GM13976 (cell line): ENCODE data around the gene EFCC1.

ENCODE experiments used
- DNase-seq: peaks from one replicate; pipeline ENCODE4 v3.0.0; 2012; ENCODE audit warnings: low spot score
- CTCF ChIP-seq: IDR thresholded peaks from 2 replicates; pipeline ENCODE4 v1.5.1; 2012; ENCODE audit warnings: borderline replicate concordance, mild to moderate bottlenecking; ENCODE audit not compliant: insufficient read depth; ENCODE audit errors: extremely low read depth, missing control alignments, control extremely low read depth
- in situ Hi-C: fragments of 300-500 bp; cut with MboI; formaldehyde crosslinking; loops from one replicate; pipeline ENCODE4 v1.12.0; 2022; ENCODE audit warnings: low sequenced_read_pairs, mixed read lengths, inconsistent platforms; ENCODE audit not compliant: unreplicated experiment

Gene EFCC1

DNA sequence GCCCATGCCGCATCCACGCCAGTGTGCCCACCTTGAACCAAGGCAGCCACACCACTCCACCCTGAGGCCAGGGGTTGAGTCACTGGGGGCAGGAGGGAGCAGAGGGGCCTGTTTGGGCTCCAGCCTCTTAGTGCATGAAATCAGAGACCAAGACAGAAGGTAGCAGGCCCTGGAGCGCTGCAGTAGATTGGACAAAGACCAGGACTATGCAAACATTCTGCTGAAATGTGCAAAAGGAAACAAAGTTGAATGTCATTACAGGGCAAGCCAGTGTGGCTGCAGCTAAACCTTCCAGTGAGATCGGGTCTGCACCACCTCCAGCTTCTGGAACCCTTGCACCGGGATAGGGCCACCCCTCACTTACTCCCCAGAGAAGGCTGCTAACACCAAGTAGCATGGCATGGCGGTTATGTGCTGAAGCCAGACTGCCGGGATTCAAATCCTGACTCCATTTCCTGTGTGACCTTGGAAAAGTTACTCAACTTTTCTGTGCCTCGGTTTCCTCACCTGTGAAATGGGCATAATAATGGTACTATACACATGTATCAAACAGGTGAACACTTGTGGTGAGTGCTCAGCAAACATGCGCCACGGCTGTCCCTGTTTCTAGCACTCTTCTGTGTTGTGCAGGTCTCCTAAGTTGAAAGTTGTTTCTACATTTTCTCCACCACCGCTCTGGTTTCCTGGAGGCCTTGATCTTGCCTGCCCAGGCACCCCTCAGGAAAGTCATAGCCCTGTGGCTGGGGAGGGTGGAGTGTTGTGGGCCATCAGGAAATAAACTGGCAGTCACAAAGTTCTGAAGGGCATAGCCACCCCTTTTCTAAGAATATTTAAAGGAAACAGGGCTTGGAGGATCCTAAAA lies 34.5 kb downstream of the EFCC1 start:
- in situ Hi-C loops, result no loop called here
- DNase-seq, result no peak
- TF ChIP-seq CTCF, result no peak

DNA sequence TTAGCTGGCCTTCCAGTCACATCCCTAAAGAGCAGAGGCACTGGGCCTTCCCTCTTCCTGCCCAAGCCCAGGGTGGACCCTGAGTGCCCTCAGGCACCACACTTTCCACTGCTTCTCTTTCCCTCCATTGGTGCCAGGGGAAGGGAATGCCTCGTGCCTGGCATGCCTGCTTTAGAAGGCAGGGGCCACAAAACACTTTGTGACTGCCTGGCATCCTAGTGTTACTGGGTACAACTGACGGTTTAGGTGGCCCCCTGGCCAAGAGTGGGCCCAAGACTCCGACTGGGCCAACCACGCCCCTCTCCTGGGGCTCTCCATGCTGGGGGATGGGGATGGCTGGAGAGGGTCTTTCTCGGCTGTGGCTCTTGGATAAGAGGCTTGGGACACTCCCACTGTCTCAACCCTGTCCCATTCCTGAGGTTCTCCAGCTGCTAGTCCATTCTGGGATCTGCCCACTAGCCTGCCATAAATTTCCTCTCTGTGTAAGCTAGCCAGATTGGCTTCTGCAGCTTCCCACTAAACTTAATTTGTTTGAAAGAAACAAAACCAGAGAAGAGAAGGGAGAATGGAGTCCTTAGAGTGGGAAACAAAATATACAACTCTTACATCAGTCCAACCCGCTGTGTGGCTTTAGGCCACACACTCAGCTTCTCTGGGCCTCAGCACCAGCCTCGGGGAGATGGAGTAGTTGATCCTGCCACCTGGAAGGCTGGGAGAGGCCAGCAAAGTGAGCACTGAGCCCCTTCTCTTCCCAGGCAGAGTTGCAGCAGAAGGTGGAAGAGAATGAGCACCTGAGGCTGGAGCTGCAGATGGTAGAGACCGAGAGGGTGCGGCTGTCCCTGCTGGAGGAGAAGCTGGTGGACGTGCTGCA lies 35.4 kb downstream of the EFCC1 start:
- TF ChIP-seq CTCF, result no peak
- no peak for DNase-seq
- in situ Hi-C loops, result no loop called here

DNA sequence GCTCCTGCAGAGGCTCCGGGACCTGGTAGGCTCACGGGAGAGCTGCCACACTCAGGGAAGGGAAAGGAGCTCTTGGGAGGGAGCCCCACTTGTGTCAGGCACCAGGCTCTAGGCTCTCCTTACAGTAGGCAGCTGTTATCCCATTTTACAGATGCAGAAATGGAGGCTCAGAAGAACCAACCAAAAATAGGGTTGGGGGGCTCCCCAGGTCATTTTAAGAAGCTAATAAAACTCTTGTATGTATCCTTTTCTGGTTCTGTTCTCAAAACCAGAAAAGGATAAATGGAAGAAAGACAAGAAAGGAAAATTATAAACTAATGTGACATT lies 36.0 kb downstream of the EFCC1 start:
- DNase-seq, result no peak
- no peak for TF ChIP-seq CTCF
- in situ Hi-C loops, result no loop called here

- DNase-seq, result no peak
- no peak for TF ChIP-seq CTCF
- in situ Hi-C loops, result no loop called here
Observed at GRCh38 chr3:129038121-129038855, 37.2 kb downstream of the EFCC1 start.

DNA sequence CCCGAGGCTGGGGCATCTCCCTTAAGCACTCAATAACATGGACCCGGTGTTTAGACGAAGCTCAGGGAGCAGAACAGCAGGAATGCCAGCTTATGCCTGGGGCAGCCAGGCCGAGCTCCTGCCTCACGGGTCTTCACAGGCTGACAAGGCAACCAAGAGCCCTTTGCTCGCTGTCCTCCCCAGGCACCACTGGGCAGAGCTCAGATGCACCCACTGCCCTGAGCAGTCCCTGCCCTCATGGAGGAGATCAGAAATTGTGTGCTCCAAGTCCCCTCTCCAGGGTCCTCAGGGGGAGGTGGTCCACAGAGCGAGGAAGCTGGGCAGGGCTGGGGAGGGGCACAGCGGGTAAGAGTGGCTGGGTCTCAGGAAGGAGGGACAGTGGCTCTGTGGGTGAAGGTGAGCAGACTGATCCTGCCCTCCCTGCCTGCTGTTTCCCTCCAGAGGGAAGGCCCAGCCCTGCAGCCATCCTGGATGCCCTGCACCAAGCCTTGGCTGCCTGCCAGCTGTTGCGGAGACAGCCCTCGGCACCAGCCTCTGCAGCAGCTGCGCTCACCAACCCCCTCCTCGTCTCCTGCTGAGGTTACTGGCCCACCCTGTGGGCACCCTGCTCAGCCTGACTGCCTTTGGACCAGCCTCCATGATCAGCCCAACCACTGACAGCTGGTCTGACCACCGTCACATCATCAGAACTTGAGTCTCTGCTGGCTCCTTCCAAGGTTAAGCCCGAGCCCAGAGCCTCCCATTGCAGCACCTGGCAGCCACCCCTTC lies 38.4 kb downstream of the EFCC1 start:
- TF ChIP-seq CTCF, result no peak
- DNase-seq, result no peak
- in situ Hi-C loops, result no loop called here

- in situ Hi-C loops, result no loop called here
- no peak for TF ChIP-seq CTCF
- DNase-seq, result no peak
Observed at GRCh38 chr3:129040039-129040336, 38.9 kb downstream of the EFCC1 start.
